A549 (cell line): ENCODE measurements around the gene RHO. TPM values are rescaled to one million over a fixed set of nuclear protein-coding genes. Genes with fewer than 3 reads are reported as not detected.
"Not testable (repeated sequence)": the region's sequence is repeated elsewhere in the genome, so short reads cannot be mapped to it uniquely, and the experiment has no call there.

Source experiments
- ATAC-seq, 2 experiments: fragments of 200-7000 bp in 1 of 2; fragments of >200 bp in 1 of 2; cut with Nextera tagmentation in 1 of 2; cut with Tn5 transposase in 1 of 2; 3 replicates each; pipeline versions ENCODE4 v1.8.0 to v1.9.1; 2018 to 2020; ENCODE audit warnings: mild to moderate bottlenecking in 1 of 2, moderate library complexity in 1 of 2
- CTCF ChIA-PET: fragments of 300-600 bp; sonication (Branson Sonifier 250); formaldehyde crosslinking; extraction: SDS; loops from one replicate; lab custom pipeline; 2021; ENCODE audit warnings: antibody characterized with exemption, inconsistent platforms; lab: Yijun Ruan, JAX
- POLR2A ChIA-PET: fragments of 350-600 bp; formaldehyde crosslinking; extraction: SDS; loops from one replicate; lab custom pipeline; 2021; ENCODE audit warnings: antibody characterized with exemption, inconsistent platforms; lab: Yijun Ruan, JAX
- DNase-seq, 2 experiments: peaks; one replicate each; pipeline versions ENCODE4 v3.0.0 to v3.0.0-alpha.2; 2011 to 2016; ENCODE audit warnings: low read depth in 1 of 2, low spot score in 1 of 2
- FAIRE-seq: peaks from 2 replicates; lab custom pipeline; 2011; peaks lifted over from hg19 to GRCh38; lab: Jason Lieb, UNC
- H3K27ac ChIP-seq, 2 experiments: fragments of >200 bp; sonication (Bioruptor Twin); formaldehyde crosslinking; 3 replicates each; pipeline ENCODE4 v1.5.1; 2016 to 2017
- H3K4me1 ChIP-seq: fragments of >200 bp; sonication (Bioruptor Twin); formaldehyde crosslinking; 3 replicates; pipeline ENCODE4 v1.6.1; 2016
- H3K4me2 ChIP-seq: fragments of >200 bp; sonication (Bioruptor Twin); formaldehyde crosslinking; 3 replicates; pipeline ENCODE4 v1.6.1; 2016
- H3K4me3 ChIP-seq: fragments of >200 bp; sonication (Bioruptor Twin); formaldehyde crosslinking; 3 replicates; pipeline ENCODE4 v1.5.1; 2016
- H3K9me3 ChIP-seq: fragments of >200 bp; sonication (Bioruptor Twin); formaldehyde crosslinking; 3 replicates; pipeline ENCODE4 v1.6.1; 2016
- CBX2 ChIP-seq: fragments of 200-600 bp; sonication (generic); IDR thresholded peaks from 2 replicates; pipeline ENCODE4 v1.6.1; 2016; ENCODE audit warnings: low read depth, mild to moderate bottlenecking, borderline replicate concordance
- CEBPB ChIP-seq, 2 experiments: fragments of >200 bp in 1 of 2; sonication (Bioruptor Twin) in 1 of 2; formaldehyde crosslinking in 1 of 2; IDR thresholded peaks; 2 replicates each; pipeline ENCODE4 v1.6.1; 2012 to 2016
- FOSL2 ChIP-seq, 2 experiments: fragments of 450-650 bp in 1 of 2; fragments of >200 bp in 1 of 2; sonication (Bioruptor Twin) in 1 of 2; formaldehyde crosslinking; IDR thresholded peaks; 2 replicates each; pipeline versions ENCODE4 v1.5.0 to v1.6.1; 2016 to 2020; ENCODE audit warnings: mild to moderate bottlenecking in 1 of 2, moderate library complexity in 1 of 2
- GATA3 ChIP-seq: IDR thresholded peaks from 2 replicates; pipeline ENCODE4 v1.6.1; 2012; ENCODE audit warnings: borderline replicate concordance
- HOXA7 ChIP-seq: fragments of 250-450 bp; sonication (Bioruptor Pico); IDR thresholded peaks from 2 replicates; pipeline ENCODE4 v1.5.0; 2020; ENCODE audit warnings: mild to moderate bottlenecking, moderate library complexity
- JUN ChIP-seq, 2 experiments: fragments of >200 bp; sonication (Bioruptor Twin); formaldehyde crosslinking; IDR thresholded peaks; 2 replicates in 1 of 2; 3 replicates in 1 of 2; pipeline ENCODE4 v1.6.1; 2016 to 2017
- KDM1A ChIP-seq: fragments of 200-600 bp; sonication (generic); IDR thresholded peaks from 2 replicates; pipeline ENCODE4 v1.6.1; 2016; ENCODE audit warnings: low read depth, mild to moderate bottlenecking
- PHF8 ChIP-seq: fragments of 200-600 bp; sonication (generic); IDR thresholded peaks from 2 replicates; pipeline ENCODE4 v1.6.1; 2016; ENCODE audit warnings: low read depth, mild to moderate bottlenecking, antibody characterized with exemption, moderate library complexity, borderline replicate concordance
- POLR2A ChIP-seq: IDR thresholded peaks from 2 replicates; pipeline ENCODE4 v1.6.1; 2012; ENCODE audit warnings: mild to moderate bottlenecking, low read length
- ZC3H11A ChIP-seq: fragments of 450-650 bp; IDR thresholded peaks from 2 replicates; pipeline ENCODE4 v1.6.1; 2014; ENCODE audit warnings: antibody characterized with exemption, mild to moderate bottlenecking
- ZSCAN20 ChIP-seq: fragments of 250-450 bp; sonication (Bioruptor Pico); IDR thresholded peaks from 2 replicates; pipeline ENCODE4 v1.8.0; 2022; ENCODE audit warnings: mild to moderate bottlenecking, moderate library complexity
- WGBS: methylation state at CpG from one replicate; pipeline ENCODE4 v1.1.6; 2017; ENCODE audit errors: missing lambda C conversion rate; 5-methylcytosine and 5-hydroxymethylcytosine counted together
- polyA plus RNA-seq, 4 experiments: library from polyadenylated mRNA; depleted of rRNA in 3 of 4; stranded (reverse); fragments of >200 nt; fragmentation: RNase III in 1 of 4; extraction: RNeasy Plus Mini Kit Qiagen cat#74134 plus additional on column Dnase treatment in 1 of 4; gene quantifications; 2 replicates in 3 of 4; 3 replicates in 1 of 4; pipeline ENCODE4 v1.2.3, GENCODE V29; 2011 to 2017
- TF ChIP-seq, protein P1 (sequence below): fragments of 250-450 bp; sonication (Bioruptor Pico); IDR thresholded peaks from 2 replicates; pipeline ENCODE4 v1.5.0; 2021; ENCODE audit warnings: mild to moderate bottlenecking, moderate library complexity, borderline replicate concordance
- TF ChIP-seq, protein P2 (sequence below): fragments of >200 bp; sonication (Bioruptor Twin); formaldehyde crosslinking; IDR thresholded peaks from 2 replicates; pipeline ENCODE4 v1.6.1; 2016
- TF ChIP-seq, protein P3 (sequence below): fragments of >200 bp; sonication (Bioruptor Twin); formaldehyde crosslinking; IDR thresholded peaks from 3 replicates; pipeline ENCODE4 v1.6.1; 2016
- TF ChIP-seq, protein P4 (sequence below): fragments of >200 bp; sonication (Bioruptor Twin); formaldehyde crosslinking; IDR thresholded peaks from 3 replicates; pipeline ENCODE4 v1.5.1; 2016

The RHO gene
- polyA plus RNA-seq, 2 of the 4 experiments (the other 2 are of a cell fraction): 0.04 TPM; not detected in 1

DNA sequence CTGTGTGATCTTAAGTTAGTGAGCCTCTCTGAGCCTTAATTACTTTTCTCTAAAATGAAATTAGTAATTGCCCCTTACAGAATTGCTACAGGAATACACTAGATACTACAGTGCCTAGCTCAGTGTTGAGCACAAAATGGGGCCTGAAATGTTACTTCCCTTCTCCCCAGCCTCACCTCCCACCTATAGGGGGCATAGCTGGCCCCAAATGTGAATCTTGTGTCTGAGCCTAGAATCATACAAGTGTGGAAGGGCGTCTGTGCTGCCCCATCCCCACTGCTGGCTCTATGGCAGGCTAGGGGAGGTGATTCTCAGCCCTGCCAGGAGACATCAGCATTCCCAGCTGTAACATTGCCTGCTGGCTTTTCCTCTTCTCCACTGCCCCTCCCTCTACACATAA is 45.7 kb upstream of the RHO start:
- no peak overlapping the region for H3K27ac ChIP-seq

DNA sequence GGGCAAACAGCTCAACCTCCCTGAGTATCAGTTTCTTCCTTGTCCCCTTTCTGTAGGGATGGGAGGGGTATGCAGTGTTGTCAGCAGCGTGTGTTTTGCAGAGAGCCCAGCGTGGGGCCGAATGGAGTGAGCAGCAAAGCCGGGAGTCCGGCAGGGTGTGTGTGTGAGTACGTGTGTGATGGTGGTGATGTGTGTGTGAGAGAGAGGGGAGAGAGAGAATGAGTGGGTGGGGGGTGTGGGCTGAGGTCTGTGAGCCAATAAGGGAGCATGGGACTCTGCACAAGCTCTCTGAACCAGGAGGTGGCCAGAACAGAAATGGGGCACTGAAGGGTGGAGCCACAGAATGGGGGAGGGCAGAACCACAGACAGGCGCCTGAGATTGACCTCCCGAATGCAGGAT is 44.6 kb upstream of the RHO start:
- ChIA-PET POLR2A (no interaction called here), CTCF (no interaction called here)
- Histone ChIP-seq H3K9me3 (no peaks in the 10 kb centered on the region), H3K4me2 (no peak overlapping the region), H3K4me3 (no peak overlapping the region), H3K27ac (no peak overlapping the region), H3K4me1 (no peaks in the 10 kb centered on the region)
- 87% methylated on average over 8 of the region's 8 CpGs for WGBS
- TF ChIP-seq, protein P1, sequence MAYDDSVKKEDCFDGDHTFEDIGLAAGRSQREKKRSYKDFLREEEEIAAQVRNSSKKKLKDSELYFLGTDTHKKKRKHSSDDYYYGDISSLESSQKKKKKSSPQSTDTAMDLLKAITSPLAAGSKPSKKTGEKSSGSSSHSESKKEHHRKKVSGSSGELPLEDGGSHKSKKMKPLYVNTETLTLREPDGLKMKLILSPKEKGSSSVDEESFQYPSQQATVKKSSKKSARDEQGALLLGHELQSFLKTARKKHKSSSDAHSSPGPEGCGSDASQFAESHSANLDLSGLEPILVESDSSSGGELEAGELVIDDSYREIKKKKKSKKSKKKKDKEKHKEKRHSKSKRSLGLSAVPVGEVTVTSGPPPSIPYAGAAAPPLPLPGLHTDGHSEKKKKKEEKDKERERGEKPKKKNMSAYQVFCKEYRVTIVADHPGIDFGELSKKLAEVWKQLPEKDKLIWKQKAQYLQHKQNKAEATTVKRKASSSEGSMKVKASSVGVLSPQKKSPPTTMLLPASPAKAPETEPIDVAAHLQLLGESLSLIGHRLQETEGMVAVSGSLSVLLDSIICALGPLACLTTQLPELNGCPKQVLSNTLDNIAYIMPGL (CRISPR knock-in tag): no peak
- ATAC-seq (no peak), DNase-seq (no peak), FAIRE-seq (no peak)

More for the DNA sequence above, 45.7 kb upstream of the RHO start:
- CTCF ChIA-PET: interaction anchor here (1.0 kb wide), 1 partner anchor 154 kb away, joined by 3 read pairs; no protein-coding TSS in a partner anchor
- ATAC-seq: peak in 1 of 2 experiments; percentile 73; a peak in 3 of 6 replicates
- no peak for FAIRE-seq
- H3K4me2 ChIP-seq: no peak overlapping the region
- no peak overlapping the region for H3K4me3 ChIP-seq
- TF ChIP-seq CEBPB (IDR thresholded peaks at IDR 0.05) (no peak), CBX2 (no peak), KDM1A (no peak)
- TF ChIP-seq, all 56 proteins: peak for 0
- 73% methylated on average over 1 of the region's 1 CpG for WGBS
- Histone ChIP-seq H3K9me3 (no peaks in the 10 kb centered on the region), H3K4me1 (no peaks in the 10 kb centered on the region)
- DNase-seq: no peak
- POLR2A ChIA-PET: no interaction called here

DNA sequence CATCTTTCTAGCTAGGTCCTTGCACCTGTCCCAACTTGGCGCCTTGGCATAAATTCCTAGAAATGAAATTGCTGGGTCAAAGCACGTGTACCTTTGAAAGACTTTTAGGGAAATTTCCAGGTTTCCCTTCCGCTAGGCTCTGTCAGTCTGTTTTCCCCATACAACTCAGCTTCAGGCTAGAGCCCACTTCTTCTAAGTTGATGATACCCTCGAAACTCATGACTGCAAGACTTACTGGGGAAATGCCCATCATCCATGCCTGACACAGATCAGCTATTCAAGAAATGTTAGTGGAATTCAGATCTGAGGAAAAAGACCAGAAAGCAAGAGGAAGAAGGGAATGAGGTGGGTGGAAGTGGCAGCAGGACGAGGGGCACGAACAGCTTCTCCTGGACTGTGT is 43.3 kb upstream of the RHO start:
- H3K9me3 ChIP-seq, H3K4me2 ChIP-seq, H3K4me3 ChIP-seq, POLR2A ChIA-PET, DNase-seq, FAIRE-seq, H3K4me1 ChIP-seq, ATAC-seq: not testable (repeated sequence)
- 91% methylated on average over 6 of the region's 6 CpGs for WGBS
- 0 out of 6 replicates have a peak overlapping the region, but pooled peaks of 1 of the 2 experiments have one; percentile 24 for H3K27ac ChIP-seq
- CTCF ChIA-PET: interaction anchor here (0.8 to 2.3 kb wide), 4 partner anchors 102 to 449 kb away, joined by 3 to 8 read pairs (median 4); no protein-coding TSS in a partner anchor

GRCh38 chr3:129485721-129486663 is 42.4 kb upstream of the RHO start:
- H3K9me3 ChIP-seq: no peaks in the 10 kb centered on the region
- no peak for DNase-seq
- ChIA-PET POLR2A (no interaction called here), CTCF (interaction anchor here (0.7 to 2.3 kb wide), 8 partner anchors 10 to 448 kb away, joined by 3 to 8 read pairs (median 4); partner anchors contain the start of gene IFT122)
- H3K4me3 ChIP-seq: no peak overlapping the region
- no peak for ATAC-seq
- FAIRE-seq: no peak
- H3K27ac ChIP-seq: peak overlapping the region in 1 of 2 experiments; percentile 24; a peak in 1 of 6 replicates
- no peak overlapping the region for H3K4me2 ChIP-seq
- no peak for TF ChIP-seq FOSL2 (IDR thresholded peaks at IDR 0.05)
- no peak for TF ChIP-seq FOSL2 (CRISPR knock-in tag; IDR thresholded peaks at IDR 0.05)
- TF ChIP-seq CBX2: no peak
- TF ChIP-seq ZC3H11A: no peak
- TF ChIP-seq, protein P2, sequence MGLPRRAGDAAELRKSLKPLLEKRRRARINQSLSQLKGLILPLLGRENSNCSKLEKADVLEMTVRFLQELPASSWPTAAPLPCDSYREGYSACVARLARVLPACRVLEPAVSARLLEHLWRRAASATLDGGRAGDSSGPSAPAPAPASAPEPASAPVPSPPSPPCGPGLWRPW: no peak
- TF ChIP-seq JUN (IDR thresholded peaks at IDR 0.05): no peak
- TF ChIP-seq PHF8: no peak
- H3K4me1 ChIP-seq: peaks cover 7% of the 10 kb centered on the region
- 93% methylated on average over 11 of the region's 11 CpGs for WGBS

DNA sequence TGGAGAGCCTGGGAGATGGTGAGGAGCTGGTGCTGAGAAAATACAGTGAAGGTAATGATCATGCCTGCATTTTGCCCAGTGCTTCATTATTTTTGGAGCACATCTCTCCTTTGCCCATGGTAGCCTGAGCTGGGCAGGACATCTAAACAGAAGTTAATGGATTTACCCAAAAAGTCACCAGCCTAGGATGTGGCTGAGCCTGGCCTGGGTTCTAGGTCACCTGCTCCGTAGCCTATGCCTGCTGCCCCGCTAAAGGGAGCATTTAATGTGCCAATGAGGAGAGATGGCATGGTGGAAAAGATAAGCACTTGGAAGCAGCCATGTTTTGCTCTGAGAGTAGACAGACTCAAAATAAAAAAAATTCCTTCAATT is 41.8 kb upstream of the RHO start:
- H3K4me3 ChIP-seq: no peak overlapping the region
- no peak for ATAC-seq
- no peaks in the 10 kb centered on the region for H3K9me3 ChIP-seq
- CTCF ChIA-PET: interaction anchor here (0.7 to 2.3 kb wide), 7 partner anchors 11 to 447 kb away, joined by 3 to 8 read pairs (median 3); partner anchors contain the start of gene IFT122
- H3K4me1 ChIP-seq: peaks cover 8% of the 10 kb centered on the region
- FAIRE-seq: no peak
- H3K4me2 ChIP-seq: no peak overlapping the region
- POLR2A ChIA-PET: no interaction called here
- 100% methylated on average over 2 of the region's 2 CpGs for WGBS
- DNase-seq: no peak
- no peak for TF ChIP-seq POLR2A
- TF ChIP-seq HOXA7 (CRISPR knock-in tag): no peak
- TF ChIP-seq GATA3: no peak
- TF ChIP-seq, protein P3, sequence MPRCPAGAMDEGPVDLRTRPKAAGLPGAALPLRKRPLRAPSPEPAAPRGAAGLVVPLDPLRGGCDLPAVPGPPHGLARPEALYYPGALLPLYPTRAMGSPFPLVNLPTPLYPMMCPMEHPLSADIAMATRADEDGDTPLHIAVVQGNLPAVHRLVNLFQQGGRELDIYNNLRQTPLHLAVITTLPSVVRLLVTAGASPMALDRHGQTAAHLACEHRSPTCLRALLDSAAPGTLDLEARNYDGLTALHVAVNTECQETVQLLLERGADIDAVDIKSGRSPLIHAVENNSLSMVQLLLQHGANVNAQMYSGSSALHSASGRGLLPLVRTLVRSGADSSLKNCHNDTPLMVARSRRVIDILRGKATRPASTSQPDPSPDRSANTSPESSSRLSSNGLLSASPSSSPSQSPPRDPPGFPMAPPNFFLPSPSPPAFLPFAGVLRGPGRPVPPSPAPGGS: no peak
- TF ChIP-seq, protein P4, sequence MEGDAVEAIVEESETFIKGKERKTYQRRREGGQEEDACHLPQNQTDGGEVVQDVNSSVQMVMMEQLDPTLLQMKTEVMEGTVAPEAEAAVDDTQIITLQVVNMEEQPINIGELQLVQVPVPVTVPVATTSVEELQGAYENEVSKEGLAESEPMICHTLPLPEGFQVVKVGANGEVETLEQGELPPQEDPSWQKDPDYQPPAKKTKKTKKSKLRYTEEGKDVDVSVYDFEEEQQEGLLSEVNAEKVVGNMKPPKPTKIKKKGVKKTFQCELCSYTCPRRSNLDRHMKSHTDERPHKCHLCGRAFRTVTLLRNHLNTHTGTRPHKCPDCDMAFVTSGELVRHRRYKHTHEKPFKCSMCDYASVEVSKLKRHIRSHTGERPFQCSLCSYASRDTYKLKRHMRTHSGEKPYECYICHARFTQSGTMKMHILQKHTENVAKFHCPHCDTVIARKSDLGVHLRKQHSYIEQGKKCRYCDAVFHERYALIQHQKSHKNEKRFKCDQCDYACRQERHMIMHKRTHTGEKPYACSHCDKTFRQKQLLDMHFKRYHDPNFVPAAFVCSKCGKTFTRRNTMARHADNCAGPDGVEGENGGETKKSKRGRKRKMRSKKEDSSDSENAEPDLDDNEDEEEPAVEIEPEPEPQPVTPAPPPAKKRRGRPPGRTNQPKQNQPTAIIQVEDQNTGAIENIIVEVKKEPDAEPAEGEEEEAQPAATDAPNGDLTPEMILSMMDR: no peak
- TF ChIP-seq ZSCAN20: no peak
- H3K27ac ChIP-seq: peak overlapping the region in 1 of 2 experiments; percentile 19; a peak in 1 of 6 replicates
